ENCODE data around the gene ZMAT5.

ZMAT5 gene

DNA sequence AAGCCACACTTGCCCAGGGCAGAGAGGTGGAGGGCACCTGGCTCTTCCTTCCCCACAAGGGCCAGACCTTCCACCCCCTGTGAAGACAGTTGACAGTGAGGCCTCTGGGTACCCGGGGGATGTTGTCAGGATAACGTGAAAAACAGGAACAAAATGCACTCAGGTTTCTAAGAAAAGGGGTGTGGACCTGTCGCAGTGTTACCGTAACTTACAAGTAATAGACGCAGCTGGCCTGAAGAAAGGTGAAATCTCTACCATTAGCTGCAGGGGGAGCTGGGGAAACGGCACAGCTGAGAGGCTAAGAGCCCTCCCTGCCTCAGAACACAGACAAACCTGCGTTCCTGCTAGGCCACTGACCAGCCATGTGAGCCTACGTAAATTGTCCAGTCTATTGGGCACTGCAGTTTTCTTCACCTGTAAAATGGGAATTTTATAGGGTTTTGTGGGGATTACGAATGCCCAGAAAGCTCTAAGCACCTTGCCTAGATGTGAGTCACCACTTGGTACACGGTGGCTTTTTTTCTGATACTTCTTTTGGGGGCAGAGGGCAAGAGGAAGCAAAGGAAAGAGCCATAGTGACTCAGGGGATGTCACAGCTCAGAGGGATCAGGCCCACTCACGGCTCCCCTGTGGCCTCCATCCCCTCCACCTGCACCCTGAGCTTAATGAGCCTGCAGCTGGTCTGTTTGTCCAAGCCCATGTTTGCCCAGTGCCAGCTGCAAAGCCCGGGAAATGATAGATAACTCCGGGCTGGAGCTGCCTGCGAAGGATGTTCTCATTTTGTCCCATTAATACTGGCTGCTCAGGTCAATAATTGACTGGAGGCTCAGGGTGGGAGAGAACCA lies 65.4 kb downstream of the ZMAT5 start:
- in situ Hi-C loops (cut with MboI; ENCODE audit: low pct_unique_long_range_greater_than_20kb, low sequenced_read_pairs): no loop called here

GRCh38 chr22:29700900-29701154 lies 66.0 kb downstream of the ZMAT5 start:
- in situ Hi-C loops (cut with MboI; ENCODE audit: low pct_unique_long_range_greater_than_20kb, low sequenced_read_pairs): no loop called here
- DNase-seq: no peak

More for the DNA sequence above, 65.4 kb downstream of the ZMAT5 start:
- DNase-seq: peak; percentile 59

DNA sequence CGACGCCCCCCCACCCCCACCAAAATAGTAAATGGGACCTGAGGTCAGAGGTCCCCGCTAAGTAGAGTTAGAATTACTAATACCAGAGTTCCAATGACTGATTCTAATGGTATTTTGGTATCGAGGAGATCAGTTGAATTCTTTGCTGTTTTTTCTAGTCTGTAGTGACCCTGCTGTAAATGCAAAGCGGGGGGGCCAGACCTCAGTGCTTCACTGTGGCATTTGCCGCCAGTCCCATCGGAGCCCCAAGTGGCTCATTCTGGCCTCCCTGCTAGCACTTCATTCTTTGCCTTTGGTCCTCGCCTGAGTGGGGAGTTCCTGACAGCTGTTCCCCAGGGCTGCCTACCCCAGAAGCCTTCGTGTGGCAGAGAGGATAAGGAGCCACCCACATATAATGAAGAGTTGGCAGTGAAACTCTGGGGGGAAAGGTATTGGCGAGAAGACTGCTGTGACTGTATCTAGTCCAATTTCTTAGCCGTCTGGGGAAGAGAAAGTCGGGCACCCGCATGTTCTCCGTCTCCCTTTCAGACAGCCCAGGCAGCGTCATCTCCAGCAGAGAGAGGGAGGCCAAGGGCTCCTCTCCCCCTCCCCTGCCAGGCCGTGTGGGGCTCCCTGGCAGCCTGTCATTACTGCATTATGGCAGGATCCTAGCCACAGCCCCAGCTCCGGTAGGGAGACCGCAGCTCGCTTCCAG lies 66.5 kb downstream of the ZMAT5 start:
- DNase-seq: no peak
- in situ Hi-C loops (cut with MboI; ENCODE audit: low pct_unique_long_range_greater_than_20kb, low sequenced_read_pairs): no loop called here

GRCh38 chr22:29697853-29698598 lies 68.8 kb downstream of the ZMAT5 start:
- DNase-seq: no peak

GRCh38 chr22:29695129-29695926 lies 71.5 kb downstream of the ZMAT5 start:
- in situ Hi-C loops (cut with MboI; ENCODE audit: low pct_unique_long_range_greater_than_20kb, low sequenced_read_pairs): no loop called here
- no peak for DNase-seq

More at GRCh38 chr22:29697853-29698598, 68.8 kb downstream of the ZMAT5 start:
- in situ Hi-C loops (cut with MboI; ENCODE audit: low pct_unique_long_range_greater_than_20kb, low sequenced_read_pairs): no loop called here

DNA sequence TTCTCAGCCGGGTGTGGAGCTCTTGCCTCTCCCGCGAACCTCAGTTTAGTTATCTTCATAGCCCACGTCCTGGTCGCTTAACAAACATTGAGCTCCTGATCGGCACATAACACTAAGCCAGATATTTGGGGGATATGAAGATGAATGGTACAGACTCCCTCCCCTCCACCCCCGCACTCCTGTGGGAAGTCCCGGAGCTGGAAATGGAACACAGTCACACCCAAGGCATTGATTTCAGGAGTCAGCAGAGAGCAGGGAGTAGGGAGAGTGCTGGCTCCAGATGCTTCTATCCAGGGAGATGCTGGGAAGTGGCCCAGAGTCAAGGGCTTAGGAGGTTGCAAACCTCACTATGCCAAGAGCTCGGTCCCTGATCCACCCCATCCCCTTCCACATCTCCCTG lies 73.1 kb downstream of the ZMAT5 start:
- no peak for DNase-seq
- in situ Hi-C loops (cut with MboI; ENCODE audit: low pct_unique_long_range_greater_than_20kb, low sequenced_read_pairs): no loop called here

GRCh38 chr22:29693161-29693560 lies 73.6 kb downstream of the ZMAT5 start:
- in situ Hi-C loops (cut with MboI; ENCODE audit: low pct_unique_long_range_greater_than_20kb, low sequenced_read_pairs): no loop called here
- no peak for DNase-seq

DNA sequence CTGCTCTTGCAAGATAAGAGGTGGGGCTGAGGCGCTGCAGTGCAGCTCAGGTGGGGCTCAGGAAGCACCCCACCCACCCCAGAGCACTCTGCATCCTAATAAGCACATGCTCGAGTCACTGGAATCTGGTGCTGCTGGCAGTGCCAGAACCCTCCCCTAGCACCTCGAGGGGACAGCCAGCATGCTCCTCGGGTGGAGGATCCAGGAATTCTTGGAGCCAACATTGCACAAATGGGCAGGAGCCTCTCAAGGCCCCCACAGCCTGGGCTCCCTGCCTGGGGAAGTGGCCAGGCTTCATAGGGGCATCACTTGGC lies 74.5 kb downstream of the ZMAT5 start:
- in situ Hi-C loops (cut with MboI; ENCODE audit: low pct_unique_long_range_greater_than_20kb, low sequenced_read_pairs): no loop called here
- no peak for DNase-seq

DNA sequence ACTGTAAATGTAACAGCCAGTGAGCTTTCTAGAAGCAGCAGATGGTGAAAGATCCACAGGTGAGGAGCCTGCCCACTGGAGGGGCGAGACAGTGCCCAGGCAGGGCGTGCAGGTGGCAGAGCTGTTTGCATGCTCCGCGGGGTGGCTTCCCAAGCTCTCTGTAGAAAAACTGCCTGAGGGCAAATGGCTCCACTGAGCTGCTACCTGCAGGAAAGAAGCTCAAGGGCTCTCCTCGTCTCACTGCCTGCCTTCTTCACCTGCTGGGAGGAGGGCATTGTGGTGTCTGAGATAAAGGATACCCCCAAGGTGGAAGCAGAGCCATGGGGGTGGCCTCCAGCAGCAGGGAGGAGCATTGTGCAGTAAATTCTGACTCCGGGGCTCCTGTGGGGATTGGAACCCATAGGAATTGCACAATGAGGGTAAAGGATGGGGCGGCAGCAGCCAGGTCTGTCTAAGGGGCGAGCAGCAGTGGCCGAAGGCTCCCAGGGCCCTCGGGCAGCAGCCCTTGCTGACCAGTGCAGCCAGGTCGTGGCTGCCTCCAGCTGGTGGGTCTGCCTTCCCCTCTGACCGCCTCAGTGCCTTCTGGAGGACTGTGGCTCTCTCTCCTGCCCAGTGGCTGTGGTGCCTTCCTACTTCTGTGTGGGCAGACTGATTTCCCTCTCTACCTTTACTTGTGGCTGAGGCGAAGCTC lies 75.0 kb downstream of the ZMAT5 start:
- in situ Hi-C loops (cut with MboI; ENCODE audit: low pct_unique_long_range_greater_than_20kb, low sequenced_read_pairs): no loop called here
- DNase-seq: no peak

GRCh38 chr22:29690476-29690875 lies 76.3 kb downstream of the ZMAT5 start:
- no peak for DNase-seq
- in situ Hi-C loops (cut with MboI; ENCODE audit: low pct_unique_long_range_greater_than_20kb, low sequenced_read_pairs): no loop called here

- in situ Hi-C loops (cut with MboI; ENCODE audit: low pct_unique_long_range_greater_than_20kb, low sequenced_read_pairs): no loop called here
- peak; percentile 55 for DNase-seq
These were observed 77.0 kb downstream of the ZMAT5 start for GRCh38 chr22:29689880-29690213.

DNA sequence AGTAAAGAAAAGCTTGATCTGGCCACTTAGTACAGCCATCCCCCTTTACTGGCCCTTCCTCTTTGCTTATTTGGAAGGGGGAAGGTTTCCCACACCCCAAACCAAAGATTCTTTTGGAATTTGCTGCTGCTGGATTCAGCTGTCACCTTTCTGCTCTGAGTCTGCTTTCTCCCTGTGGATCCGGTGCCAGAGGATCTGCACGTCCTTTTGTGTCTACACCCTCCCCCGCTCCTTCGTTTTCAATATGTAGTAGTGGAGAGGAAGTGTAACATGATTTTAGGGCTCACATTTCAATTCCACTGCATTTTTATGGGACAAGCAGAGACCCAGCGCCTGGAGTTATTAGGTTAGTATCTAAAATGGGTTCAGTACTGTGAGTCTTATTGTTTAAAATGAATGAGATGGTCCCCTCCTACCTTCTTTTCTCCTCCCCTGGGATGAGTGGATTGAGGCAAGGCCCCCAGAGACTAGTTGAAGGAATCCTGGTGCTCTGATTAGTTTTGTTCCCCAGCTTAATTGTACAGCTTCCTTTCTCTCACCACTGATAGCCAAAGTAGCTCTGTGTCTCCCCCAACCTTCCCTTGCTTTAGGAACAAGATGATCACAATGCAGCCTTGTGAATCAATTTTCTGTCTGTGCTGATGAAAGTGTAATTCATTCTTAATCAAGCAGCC lies 77.5 kb downstream of the ZMAT5 start:
- in situ Hi-C loops (cut with MboI; ENCODE audit: low pct_unique_long_range_greater_than_20kb, low sequenced_read_pairs): no loop called here
- DNase-seq: no peak

GRCh38 chr22:29684244-29684643 lies 82.6 kb downstream of the ZMAT5 start:
- in situ Hi-C loops (cut with MboI; ENCODE audit: low pct_unique_long_range_greater_than_20kb, low sequenced_read_pairs): no loop called here
- no peak for DNase-seq

DNA sequence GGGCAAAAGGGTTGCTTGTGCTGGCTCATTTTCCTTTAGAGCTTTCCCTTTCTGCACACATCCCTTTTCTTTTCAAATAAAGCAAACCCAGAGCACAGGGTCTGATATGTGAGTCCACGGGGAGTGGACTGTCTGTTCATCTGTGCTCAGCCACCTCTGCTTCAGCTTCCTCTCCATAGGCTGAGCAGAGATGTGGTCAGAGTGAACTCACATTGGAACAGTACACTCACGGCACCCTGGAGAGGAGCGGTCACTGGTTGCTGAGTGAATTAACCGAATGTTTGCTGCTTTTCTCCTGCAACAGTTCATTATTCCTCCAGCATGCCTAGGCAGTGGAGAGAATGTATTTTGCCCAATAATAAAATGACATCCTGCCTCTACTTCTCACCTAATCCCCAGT lies 83.3 kb downstream of the ZMAT5 start:
- in situ Hi-C loops (cut with MboI; ENCODE audit: low pct_unique_long_range_greater_than_20kb, low sequenced_read_pairs): no loop called here
- DNase-seq: no peak
